ENCODE data around the gene GNPNAT1.
"Not testable (repeated sequence)": the region's sequence is repeated elsewhere in the genome, so short reads cannot be mapped to it uniquely, and the experiment has no call there.

GNPNAT1 gene

DNA sequence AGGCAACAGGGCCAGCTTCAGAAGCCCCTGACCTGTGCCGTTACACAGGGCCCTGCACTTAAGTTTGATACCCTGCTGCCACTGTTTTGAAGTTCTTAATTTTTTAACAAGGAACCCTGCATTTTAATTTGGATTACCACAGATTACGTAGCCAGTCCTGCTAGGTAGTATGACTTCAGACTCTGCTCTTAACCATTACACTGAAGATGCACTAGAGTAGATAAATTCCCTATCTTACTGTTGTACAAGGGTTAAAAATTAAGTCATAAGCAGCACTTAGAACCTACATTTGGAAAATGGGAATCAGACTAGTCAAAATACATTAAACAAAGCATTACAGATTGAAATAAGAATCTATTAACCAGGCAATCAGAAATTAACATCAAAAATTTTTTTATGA lies 2.3 kb downstream of the GNPNAT1 start:
- DNase-seq: no peak

DNA sequence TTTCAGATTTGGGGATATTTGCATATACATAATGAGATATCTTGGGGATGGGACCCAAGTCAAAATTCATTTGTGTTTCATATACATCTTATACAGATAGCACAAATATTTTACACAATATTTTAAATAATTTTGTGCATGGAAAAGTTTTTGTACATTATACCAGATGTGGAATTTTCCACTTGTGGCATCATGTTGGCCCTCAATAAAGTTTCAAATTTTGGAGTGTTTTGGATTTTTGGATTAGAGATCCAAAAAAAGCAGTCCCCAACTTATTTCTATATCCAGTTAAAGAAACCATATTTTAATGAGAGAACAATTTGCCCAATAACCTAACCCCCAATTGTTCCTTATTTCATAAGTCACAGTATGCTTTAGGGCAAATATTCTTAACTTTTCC lies 4.5 kb downstream of the GNPNAT1 start:
- DNase-seq: no peak

DNA sequence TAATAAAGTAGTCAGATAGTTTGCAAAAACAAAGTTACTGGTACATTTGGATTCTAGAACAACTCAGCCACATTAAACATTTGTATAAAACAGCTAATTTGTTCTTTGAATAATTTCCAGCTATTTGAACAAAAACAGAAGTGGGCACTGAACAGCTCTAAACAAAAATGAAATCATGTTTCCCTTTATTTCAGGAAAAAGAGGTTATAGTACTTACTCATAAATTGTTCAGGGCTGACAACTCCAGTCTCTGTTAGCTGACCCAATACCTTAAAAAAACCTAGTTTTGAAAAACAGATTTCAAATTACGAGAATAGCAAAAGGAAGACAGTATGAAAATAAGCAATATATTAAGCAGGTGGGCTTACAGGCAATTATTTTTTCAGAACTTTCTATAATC lies 8.2 kb downstream of the GNPNAT1 start:
- no peak for DNase-seq

DNA sequence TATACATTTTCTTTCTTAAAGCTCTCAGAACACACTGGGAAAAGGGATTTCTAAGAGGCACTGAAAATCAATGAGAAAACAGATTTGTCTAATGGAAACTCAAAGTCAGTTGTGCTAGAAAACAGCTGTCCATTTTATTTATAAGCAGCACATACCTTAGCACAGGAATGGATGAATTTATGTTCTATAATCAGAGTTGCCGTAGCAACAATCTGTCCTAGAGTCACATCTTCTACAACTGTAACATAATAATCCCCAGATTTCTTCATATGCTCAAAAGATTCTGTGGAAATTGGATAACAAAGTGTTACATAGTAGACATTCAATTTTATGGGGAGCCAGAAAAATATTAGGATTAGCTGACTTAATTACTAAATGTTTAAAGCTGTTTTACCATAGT lies 9.8 kb downstream of the GNPNAT1 start:
- no peak for DNase-seq

DNA sequence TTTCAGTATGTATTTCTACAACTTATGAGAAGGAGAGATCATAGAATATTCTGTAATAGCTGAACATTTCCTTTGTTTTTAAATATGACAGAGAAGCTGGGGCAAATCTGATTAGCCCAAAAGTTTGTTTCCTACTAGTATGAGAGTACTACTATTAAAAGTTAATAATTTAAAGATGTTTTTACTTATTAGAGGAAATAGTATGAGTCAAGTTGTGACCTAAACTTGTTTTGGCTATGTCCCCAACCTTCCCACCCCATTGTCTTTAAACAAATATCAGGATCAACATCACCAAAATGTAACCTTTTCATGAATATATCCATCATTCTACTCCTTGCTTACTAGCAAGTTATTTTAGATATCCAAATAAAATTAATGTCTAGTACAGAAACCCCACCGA lies 10.5 kb downstream of the GNPNAT1 start:
- DNase-seq: no peak

DNA sequence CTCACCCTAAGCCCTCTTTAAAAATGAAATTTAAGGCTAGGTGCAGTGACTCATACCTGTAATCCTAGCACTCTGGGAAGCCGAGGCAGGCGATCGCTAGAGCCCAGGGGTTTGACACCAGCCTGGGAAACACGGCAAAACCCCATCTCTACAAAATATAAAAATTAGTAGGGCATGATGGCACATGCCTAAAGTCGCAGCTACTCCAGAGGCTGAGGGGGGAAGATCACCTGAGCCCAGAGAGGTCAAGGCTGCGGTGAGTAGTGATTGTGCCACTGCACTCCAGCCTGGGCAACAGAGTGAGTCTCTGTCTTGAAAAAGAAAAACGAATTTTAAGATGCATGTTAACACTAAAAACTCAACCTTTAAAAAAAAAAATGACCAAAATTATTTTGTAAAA lies 12.7 kb downstream of the GNPNAT1 start:
- DNase-seq: no peak

DNA sequence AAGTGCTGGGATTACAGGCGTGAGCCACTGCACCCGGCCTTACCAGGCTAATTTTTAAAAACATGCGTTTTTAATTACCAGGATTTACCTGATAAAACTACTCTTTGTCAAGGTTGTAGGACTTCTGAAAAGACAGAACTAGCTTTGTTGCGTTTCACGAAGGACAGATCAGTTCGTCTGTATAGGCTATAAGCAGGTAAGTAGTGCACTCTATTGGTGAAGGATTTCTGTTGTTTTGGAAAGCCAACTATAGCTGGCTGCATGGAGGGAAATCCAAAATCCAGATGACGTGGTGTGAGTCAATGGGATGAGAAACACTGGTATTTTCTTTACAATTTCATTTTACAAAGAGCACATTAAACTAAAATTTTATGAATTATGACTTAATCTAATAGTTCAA lies 14.6 kb downstream of the GNPNAT1 start:
- peak in 1 of 2 donors; percentile 29 for DNase-seq

DNA sequence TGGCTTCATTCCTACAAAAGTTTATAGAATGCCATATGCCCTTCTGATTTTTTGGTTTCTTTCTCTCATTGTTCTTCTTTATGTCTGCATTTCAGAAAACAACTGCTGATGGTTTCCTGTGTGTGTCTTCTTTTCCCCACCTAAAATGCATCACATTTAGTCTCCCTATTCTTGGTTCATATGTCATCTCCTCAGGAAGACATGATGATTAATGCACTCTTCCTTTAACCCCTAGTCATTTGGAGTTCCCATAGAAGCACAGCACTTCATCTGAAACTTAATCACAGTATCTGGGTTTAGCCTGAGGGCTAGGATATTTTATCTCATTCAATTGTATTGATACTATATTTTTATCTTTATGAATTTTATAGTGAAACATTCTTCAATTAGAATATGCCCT lies 21.5 kb downstream of the GNPNAT1 start:
- DNase-seq: no peak

DNA sequence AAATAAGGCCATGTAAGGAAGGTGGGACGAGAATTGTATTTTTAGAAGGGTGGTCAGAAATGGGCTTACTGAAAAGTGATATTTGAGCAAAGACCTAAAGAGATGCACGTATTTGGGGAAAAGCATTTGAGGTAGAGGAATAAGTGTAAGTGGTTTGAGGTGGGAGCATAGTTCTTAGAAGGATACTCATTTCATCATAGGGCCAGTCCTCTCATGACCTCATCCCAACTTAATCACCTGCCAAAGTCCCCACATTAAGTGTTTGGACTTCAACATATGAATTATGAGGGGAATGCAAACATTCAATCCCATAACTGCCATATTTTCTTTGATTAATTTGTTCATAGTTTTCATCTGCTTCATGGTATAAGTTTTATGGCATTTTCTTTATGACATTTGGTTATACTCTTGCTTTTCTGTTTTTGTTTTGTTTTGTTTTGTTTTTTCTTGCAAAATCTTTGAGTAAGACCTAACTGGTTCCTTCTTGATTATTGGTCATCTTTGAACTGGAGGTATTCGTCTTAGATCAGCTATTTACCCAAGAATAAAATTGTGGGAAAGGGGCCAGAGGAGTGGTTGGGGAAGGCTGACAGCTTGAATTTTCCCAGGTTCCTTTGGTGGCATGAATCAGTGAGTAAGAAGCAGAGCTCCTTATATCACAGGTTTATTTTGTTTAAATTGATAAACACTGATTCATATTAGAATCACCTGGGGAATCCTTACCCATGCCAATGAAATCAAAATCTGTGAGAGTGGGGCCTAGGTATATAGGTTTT lies 24.2 kb downstream of the GNPNAT1 start:
- DNase-seq: no peak

DNA sequence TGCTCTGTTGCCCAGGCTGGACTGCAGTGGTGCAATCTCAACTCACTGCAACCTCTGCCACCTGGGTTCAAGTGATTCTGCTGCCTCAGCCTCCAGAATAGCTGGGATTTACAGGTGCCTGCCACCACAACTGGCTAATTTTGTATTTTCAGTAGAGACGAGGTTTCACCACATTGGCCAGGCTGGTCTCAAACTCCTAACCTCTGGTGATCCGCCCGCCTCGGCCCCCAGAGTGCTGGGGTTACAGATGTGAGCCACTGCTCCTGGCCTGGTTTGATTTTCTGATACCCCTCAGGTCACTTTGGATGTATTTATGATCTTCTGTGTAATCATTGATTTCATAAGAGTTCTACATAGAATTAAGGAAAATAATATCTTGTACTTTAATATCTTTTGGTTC lies 28.5 kb downstream of the GNPNAT1 start:
- DNase-seq: not testable (repeated sequence)

DNA sequence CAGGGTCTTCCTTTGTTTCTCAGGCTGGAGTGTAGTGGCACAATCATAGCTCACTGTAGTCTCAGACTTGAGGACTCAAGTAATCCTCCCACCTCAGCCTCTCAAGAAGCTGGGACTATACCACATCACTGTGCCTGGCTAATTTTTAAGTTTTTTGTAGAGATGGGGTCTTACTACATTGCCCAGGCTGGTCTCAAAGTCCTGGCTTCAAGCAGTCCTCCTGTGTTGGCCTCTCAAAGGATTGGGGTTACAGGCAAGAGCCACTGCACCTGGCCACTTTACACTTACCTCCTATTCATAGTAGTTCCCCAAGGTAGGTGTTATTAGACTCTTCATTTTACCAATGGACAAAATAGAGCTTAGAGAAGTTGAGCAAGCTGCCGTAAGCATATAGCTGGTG lies 32.3 kb downstream of the GNPNAT1 start:
- DNase-seq: no peak

DNA sequence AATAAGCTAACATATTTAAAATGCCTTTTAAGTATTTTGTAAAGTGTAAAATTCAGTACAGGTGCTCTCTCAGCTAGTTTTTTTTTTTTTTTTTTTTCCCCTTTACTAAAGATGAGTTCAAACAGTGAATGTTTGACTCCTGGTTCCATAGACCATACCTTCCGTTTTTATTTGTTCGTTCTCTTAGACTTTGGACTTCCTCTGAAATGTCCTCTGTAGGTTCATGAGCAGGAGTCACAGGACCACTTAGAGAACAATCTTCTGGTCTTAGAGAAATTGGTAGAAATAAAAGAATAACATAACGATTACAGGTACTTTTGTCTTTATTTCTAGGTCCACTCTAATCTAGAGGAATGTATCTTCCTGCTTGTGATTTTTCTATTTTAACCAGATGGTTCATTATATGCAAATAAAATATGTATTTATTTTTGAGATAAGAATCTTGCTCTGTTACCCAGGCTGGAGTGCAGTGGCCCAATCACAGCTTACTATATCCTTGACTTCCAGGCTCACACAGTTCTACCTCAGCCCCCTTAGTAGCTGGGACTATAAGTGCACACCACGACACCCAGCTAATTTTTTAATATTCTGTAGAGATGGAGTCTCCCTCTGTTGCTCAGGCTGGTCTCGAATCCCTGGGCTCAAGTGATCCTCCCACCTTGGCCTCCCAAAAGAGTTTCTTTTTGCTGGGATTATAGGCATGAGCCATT lies 35.6 kb downstream of the GNPNAT1 start:
- no peak for DNase-seq

DNA sequence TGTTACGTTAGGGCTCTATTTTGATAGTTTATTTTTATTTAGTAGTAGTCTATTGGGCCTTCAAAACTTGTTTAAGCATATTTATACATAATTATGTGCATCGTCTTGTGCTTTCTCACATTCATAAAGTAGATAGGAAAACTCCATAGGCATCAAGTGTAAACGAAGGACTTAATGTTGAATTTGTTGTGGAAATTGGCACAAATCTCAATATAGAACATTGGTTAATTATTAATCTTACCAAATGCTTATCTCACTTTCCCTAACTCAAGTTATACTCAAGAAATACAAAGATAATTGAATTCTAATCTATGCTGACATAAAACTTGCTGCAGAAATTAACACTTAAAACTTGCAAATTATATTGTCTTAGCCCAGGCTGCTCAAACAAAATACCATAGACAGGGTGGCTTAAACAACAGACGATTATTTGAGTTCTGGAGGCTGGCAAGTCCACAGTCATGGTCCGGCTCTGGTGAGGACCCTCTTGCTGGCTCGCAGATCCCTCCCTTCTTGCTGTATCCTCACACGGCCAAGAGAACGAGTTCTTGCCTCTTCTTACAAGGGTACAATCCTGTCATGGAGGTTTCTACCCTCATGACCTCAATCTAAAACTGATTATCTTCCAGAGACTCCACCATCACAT lies 42.6 kb downstream of the GNPNAT1 start:
- no peak for DNase-seq

DNA sequence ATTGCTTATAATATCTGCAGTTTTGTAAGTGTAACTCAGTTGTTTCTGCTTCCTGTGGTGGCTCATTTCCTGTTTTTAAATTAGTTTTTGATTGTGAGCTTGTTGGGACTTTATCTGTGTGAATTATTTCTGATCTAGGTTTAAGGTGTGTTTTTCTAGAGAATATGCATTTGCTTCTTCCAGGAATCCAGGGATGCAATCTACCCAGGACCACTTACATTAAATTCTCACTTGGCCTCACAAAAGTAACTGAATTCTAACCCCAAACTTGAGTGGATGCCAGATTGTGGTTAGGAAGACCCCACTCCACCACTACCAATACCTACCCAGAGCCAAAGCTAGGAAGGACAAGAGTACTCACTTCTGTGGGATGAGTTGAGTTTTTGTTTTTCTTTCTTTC lies 49.5 kb downstream of the GNPNAT1 start:
- DNase-seq: peak in 1 of 2 donors; percentile 60

DNA sequence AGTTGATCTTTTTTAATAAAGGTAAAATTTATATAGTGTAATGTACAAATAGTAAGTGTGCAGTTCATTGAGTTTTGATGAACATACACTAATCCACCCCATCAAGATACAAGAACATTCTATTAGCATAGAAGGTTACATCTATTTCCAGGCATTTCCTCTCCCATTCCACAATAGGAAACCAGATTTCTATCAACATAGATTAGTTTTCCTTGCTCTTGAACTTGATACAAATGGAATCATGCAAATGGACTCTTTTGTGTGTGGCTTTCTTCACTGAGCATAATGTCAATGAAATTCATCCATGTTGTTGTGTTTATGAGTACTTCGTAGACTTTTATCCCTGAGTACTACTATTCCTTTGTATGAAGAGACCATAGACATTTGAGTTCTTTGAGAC lies 50.7 kb downstream of the GNPNAT1 start:
- DNase-seq: no peak

DNA sequence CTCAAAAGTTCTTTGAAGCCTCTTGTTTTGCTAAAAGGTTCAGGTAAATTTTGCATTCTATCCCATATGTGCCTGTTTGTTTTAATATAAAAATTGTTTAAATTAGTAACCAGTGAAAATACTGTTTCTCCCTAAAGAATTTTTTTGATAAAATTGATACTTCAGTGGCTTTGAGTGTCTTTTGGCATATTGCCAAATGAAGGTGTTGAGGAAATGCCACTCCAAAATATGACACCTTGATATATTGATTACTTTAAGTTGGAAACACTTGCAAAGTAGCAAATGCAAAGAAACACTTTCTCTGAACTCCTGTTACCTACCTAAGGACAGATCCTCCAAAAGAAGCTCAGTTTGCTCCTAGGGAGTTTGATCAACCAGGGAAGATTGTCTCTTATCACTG lies 53.0 kb downstream of the GNPNAT1 start:
- no peak for DNase-seq

DNA sequence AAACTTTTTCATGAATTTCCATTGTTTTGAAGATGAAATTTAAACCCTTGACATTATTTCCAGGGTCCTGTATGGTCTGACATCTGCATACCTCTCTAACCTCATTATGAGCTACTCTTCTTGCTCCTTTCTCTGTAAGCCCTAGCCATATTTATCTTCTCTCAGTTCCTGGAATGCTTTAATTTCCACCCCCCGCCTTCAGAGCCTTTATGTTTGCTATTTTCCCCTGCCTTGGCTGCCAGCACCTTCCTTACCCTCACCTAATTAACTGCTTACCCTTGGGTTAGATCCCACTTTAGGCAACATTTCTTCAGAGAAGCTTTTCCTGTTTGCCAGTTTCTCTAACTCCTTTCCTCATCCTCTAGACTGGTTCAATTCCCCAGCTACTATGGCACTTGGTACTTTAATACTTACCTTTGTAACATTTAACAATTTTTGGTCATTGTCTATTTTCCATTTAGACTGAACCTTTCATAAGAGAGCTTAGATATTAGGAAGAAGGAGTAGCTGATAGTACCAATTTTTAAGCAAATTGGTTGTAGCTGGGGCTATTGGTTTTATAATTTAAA lies 55.4 kb downstream of the GNPNAT1 start:
- no peak for DNase-seq

DNA sequence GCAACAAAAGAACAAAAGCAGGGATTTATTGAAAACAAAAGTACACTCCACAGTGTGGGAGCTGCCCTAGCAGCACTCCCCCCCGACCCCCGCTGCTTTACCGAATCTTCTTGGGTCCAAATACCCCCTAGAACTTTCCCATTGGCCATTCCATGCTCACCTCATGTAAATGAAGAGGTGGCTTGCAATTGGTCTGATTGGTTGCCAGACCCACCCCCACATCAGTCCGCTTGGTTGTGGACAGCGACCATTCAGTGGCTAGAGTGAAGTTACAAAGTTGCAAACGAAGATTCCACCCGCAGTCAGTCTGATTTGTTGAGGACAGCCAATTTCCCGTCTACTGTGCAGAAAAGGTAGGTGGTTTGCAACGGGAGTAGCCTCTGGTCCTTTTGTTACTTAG lies 57.6 kb downstream of the GNPNAT1 start:
- DNase-seq: no peak

DNA sequence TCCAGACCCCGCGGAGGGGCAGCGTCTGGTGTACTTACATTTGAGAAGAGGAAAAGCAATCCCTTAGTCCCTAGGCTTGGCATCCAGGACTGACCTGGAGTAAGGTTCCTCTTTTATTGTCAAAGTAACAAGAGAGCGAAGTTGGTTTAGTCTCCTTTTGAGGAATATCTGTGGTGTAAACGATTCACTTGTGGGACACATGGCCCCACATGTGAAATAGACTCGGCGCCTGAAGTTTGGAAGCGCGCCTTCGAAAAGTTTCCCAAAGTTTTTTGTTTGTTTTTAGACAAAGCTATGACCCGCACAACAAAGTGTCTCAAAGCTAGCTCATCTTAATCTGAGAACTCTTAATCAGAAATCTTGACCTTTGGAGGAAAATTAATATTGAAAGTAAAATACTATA lies 60.7 kb downstream of the GNPNAT1 start:
- DNase-seq: no peak

DNA sequence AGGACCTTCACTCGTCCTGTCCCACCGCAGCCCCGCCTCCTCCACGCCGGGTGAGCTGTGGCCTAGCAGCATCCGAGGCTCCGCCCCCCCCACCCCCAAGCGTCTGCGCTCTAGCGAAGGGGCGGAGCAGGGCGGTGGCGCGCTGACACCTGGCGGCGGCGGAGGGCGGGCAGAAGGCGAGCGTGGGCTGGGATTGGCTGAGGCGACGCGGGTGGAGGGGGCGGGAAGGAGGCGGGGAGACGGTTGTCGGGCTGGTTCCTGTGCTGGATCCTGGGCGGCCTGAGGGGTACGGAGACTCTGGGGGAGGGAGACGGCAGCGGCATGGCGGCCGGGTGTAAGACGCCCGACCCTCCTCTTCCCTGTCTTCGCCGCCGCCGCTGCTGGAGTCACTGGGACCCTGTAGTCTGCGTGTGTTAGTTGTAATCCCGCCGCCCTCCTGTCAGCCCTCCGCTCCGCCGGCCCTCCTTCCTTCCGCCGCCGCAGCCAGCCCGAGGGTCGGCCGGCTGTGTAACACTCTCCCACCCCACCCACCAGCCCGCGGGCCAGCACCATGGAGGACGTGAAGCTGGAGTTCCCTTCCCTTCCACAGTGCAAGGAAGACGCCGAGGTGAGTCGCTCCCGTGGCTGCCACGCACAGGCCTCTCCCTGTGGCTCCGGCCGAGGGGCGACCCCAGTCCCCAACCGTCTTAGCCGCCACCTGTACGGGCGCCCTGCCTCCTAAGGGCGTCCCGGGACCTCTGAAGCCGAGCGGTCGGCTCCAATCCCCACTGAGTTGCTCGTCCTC lies 61.3 kb downstream of the GNPNAT1 start, which contains the start of gene STYX:
Gene STYX, plus strand, starts transcription at position 242 of the 784 bp plus-strand sequence. Its CDS starts 309 bp downstream, at position 551.
- peak; percentile 96 to 98 for DNase-seq

DNA sequence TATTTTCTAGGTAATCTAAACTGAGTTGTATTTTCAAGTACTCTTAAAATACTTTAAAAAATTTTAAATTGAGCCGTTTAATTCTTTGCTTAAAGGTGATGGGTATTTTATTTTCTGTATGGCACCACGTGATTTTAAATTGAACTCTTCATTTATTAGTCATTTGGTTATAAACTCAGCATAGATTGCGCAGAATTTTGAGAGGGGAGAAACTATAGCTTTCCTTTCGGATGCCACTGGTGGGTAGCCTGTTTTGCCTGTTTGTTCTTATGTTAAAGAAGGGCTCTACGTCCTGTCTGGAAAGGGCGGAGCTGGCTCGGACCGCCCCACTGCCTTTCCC lies 61.9 kb downstream of the GNPNAT1 start:
- no peak for DNase-seq

DNA sequence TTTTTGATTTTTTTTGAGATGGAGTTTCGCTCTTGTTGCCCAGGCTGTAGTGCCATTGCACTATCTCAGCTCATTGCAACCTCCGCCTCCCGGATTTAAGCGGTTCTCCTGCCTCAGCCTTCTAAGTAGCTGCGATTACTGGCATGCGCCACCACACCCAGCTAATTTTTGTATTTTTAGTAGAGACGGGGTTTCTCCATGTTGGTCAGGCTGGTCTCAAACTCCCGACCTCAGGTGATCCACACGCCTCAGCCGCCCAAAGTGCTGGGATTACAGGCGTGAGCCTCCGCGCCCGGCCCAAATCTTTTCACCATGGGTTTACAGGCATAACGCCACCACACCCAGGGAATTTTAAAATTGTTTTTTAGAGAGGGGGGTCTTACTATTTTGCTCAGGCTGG lies 62.4 kb downstream of the GNPNAT1 start:
- DNase-seq: not testable (repeated sequence)

DNA sequence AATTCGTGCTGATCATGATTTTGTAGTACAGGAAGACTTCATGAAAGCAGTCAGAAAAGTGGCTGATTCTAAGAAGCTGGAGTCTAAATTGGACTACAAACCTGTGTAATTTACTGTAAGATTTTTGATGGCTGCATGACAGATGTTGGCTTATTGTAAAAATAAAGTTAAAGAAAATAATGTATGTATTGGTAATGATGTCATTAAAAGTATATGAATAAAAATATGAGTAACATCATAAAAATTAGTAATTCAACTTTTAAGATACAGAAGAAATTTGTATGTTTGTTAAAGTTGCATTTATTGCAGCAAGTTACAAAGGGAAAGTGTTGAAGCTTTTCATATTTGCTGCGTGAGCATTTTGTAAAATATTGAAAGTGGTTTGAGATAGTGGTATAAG lies 63.9 kb downstream of the GNPNAT1 start:
- DNase-seq: not testable (repeated sequence)

Data from CD4-positive, alpha-beta T cell treated with Interferon alpha-2 for 1 hour (primary cell).